Measurements from ENCODE around the gene UNK.
"Not testable (repeated sequence)": the region's sequence is repeated elsewhere in the genome, so short reads cannot be mapped to it uniquely, and the experiment has no call there.

Gene UNK

DNA sequence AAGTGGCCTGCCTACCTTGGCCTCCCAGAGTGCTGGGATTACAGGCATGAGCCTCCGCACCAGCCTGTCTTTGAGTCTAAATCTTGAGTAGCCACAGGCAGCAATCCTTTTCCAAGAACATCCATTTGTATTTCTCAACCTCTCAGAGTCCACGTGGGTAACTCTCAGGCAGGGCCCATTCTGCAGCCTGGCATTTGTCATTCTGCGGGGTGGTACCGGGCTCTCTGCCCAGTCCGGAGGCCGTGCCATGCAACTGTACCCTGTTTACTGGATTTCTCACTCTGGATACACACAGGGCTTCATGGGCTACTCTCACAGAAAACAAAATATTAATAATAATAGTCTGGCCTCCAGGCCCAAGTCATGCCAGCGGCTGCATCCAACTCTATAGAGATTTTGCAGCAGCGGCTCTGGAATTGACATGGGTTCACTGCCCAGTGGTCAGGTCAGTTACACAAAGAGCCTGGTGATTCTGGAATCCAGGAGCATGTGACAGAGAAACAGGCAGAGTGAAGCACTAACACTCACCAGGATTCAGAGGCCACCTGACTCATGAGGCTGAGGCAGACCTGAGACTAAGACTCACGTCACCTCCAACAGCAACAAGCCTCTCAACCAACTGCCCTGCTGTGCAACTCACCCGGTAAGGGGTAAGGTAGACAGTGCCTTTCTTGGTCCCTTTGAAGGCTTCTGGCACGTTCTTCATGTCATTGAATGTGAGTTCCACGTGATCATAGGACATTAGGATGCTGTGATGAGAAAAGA lies 66.5 kb downstream of the UNK start:
- H2BK120ac ChIP-seq (ENCODE audit: low read depth, low read length) = no peak overlapping the region
- H3K4me1 ChIP-seq (ENCODE audit: control insufficient read depth, low read depth, low read length) = peaks cover 3% of the 10 kb centered on the region
- H3K18ac ChIP-seq (ENCODE audit: low read length) = no peak overlapping the region
- H3K23ac ChIP-seq (ENCODE audit: low read length) = no peak overlapping the region
- H3K27ac ChIP-seq (ENCODE audit: low read depth, low read length) = no peak overlapping the region
- no peaks in the 10 kb centered on the region for H3K27me3 ChIP-seq (ENCODE audit: insufficient read depth, low read length, poor library complexity)
- H3K79me2 ChIP-seq (ENCODE audit: control insufficient read depth, insufficient read depth, low read length) = peaks cover 8% of the 10 kb centered on the region
- no peak overlapping the region for H3K4me2 ChIP-seq (ENCODE audit: low read length)
- no CpG with 5 or more reads among the region's 12 CpGs for WGBS (ENCODE audit: extremely low coverage, insufficient coverage, low lambda C conversion rate)
- H3K36me3 ChIP-seq (ENCODE audit: control insufficient read depth, insufficient read depth, low read length) = peaks cover 10% of the 10 kb centered on the region
- H4K5ac ChIP-seq (ENCODE audit: low read length) = no peak overlapping the region
- H3K4ac ChIP-seq (ENCODE audit: low read depth, low read length) = no peak overlapping the region
- H2BK5ac ChIP-seq (ENCODE audit: low read length) = no peak overlapping the region
- DNase-seq = no peak
- H3K79me1 ChIP-seq (ENCODE audit: low read length) = peaks cover 4% of the 10 kb centered on the region
- H3K56ac ChIP-seq (ENCODE audit: low read length) = no peak overlapping the region
- no peak overlapping the region for H2BK15ac ChIP-seq (replicated peaks; ENCODE audit: low read depth)
- H3K9ac ChIP-seq (ENCODE audit: low read length) = no peak overlapping the region
- no peak overlapping the region for H3K4me3 ChIP-seq (ENCODE audit: low read length)
- H4K8ac ChIP-seq (ENCODE audit: low read depth, low read length) = no peak overlapping the region
- H2AK5ac ChIP-seq (ENCODE audit: low read length) = no peak overlapping the region

DNA sequence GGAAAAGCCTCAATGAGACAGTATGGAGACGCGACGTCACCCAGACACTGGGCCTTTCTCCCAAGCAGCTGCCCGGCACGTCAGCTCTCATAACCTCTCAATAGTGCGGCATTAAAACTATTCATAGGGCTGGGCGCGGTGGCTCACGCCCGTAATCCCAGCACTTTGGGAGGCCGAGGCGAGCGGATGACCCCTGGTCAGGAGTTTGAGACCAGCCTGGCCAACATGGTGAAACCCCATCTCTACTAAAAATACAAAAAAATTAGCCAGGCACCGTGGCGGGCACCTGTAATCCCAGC lies 67.0 kb downstream of the UNK start:
- H3K27me3 ChIP-seq (ENCODE audit: insufficient read depth, low read length, poor library complexity); H3K23ac ChIP-seq (ENCODE audit: low read length); H3K79me2 ChIP-seq (ENCODE audit: control insufficient read depth, insufficient read depth, low read length); H2BK120ac ChIP-seq (ENCODE audit: low read depth, low read length); H3K4me3 ChIP-seq (ENCODE audit: low read length); H3K56ac ChIP-seq (ENCODE audit: low read length); H3K27ac ChIP-seq (ENCODE audit: low read depth, low read length); H2BK5ac ChIP-seq (ENCODE audit: low read length); H3K4me1 ChIP-seq (ENCODE audit: control insufficient read depth, low read depth, low read length); H4K5ac ChIP-seq (ENCODE audit: low read length); H2BK15ac ChIP-seq (replicated peaks; ENCODE audit: low read depth); H2AK5ac ChIP-seq (ENCODE audit: low read length); DNase-seq; H3K79me1 ChIP-seq (ENCODE audit: low read length); H3K4ac ChIP-seq (ENCODE audit: low read depth, low read length); H3K4me2 ChIP-seq (ENCODE audit: low read length); H3K18ac ChIP-seq (ENCODE audit: low read length); H3K9ac ChIP-seq (ENCODE audit: low read length); H4K8ac ChIP-seq (ENCODE audit: low read depth, low read length); H3K36me3 ChIP-seq (ENCODE audit: control insufficient read depth, insufficient read depth, low read length): not testable (repeated sequence)
- WGBS (ENCODE audit: extremely low coverage, insufficient coverage, low lambda C conversion rate) = no CpG with 5 or more reads among the region's 15 CpGs

DNA sequence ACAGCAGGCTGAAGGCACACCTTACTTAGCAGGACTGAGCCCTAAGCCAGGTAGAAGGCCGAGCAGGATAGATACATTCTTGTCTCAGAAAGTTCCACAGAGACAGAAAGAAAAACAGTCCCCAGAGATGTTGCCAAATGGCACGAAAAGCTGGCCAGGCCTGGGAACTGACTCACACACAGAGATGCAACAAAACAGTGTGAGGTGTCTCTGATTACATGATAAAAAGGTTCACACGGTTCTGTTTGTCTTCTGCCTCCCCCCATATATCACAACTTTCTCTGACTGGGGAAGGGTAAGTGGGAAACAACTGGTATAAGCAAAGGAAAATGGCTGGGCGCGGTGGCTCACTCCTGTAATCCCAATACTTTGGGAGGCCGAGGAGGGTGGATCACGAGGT lies 68.8 kb downstream of the UNK start:
- H3K4me1 ChIP-seq (ENCODE audit: control insufficient read depth, low read depth, low read length) = peaks cover 3% of the 10 kb centered on the region
- no peak overlapping the region for H3K4me2 ChIP-seq (ENCODE audit: low read length)
- H3K18ac ChIP-seq (ENCODE audit: low read length) = no peak overlapping the region
- no peak overlapping the region for H4K5ac ChIP-seq (ENCODE audit: low read length)
- H3K56ac ChIP-seq (ENCODE audit: low read length) = no peak overlapping the region
- H2BK15ac ChIP-seq (replicated peaks; ENCODE audit: low read depth) = no peak overlapping the region
- H2AK5ac ChIP-seq (ENCODE audit: low read length) = no peak overlapping the region
- H3K36me3 ChIP-seq (ENCODE audit: control insufficient read depth, insufficient read depth, low read length) = peaks cover 4% of the 10 kb centered on the region
- no peak overlapping the region for H2BK120ac ChIP-seq (ENCODE audit: low read depth, low read length)
- no peak overlapping the region for H3K9ac ChIP-seq (ENCODE audit: low read length)
- H2BK5ac ChIP-seq (ENCODE audit: low read length) = no peak overlapping the region
- no peaks in the 10 kb centered on the region for H3K27me3 ChIP-seq (ENCODE audit: insufficient read depth, low read length, poor library complexity)
- H3K79me2 ChIP-seq (ENCODE audit: control insufficient read depth, insufficient read depth, low read length) = peaks cover 8% of the 10 kb centered on the region
- DNase-seq = peak; percentile 76
- no CpG with 5 or more reads among the region's 7 CpGs for WGBS (ENCODE audit: extremely low coverage, insufficient coverage, low lambda C conversion rate)
- H3K27ac ChIP-seq (ENCODE audit: low read depth, low read length) = no peak overlapping the region
- no peak overlapping the region for H3K4ac ChIP-seq (ENCODE audit: low read depth, low read length)
- H4K8ac ChIP-seq (ENCODE audit: low read depth, low read length) = no peak overlapping the region
- H3K23ac ChIP-seq (ENCODE audit: low read length) = no peak overlapping the region
- H3K4me3 ChIP-seq (ENCODE audit: low read length) = no peak overlapping the region
- H3K79me1 ChIP-seq (ENCODE audit: low read length) = peaks cover 4% of the 10 kb centered on the region

DNA sequence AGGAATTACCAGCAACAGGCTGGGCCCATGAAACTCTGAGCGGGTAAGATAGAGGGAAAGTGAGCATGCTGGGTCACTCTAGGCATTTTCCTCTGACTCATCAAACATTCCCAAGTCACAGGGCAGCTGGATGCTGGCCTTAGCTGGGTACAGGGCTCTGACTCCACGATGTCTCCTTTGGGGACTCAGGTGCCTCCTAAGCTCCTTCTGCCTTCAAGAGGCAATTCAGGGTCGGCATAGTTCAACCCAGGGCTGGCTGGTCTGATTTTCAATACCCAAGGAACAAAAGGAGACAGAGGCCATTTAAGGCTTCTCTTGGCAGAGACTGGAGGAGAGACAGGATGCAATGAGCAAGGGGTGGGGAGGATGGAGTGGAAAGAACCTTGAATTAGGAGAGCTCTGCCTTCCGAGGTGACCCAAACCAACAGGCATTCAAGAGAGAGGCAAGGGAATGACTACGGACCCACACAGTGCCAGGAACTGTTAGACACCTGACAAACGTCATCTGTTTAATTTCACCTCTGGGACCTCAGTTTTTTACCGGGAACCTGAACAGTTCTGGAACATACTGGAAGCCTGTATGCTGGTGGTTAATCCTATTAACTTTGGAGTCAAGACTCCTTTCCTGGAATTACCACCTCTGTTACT lies 69.6 kb downstream of the UNK start:
- Histone ChIP-seq H2AK5ac (ENCODE audit: low read length) (peak overlapping the region; percentile 20), H3K18ac (ENCODE audit: low read length) (no peak overlapping the region), H3K4me2 (ENCODE audit: low read length) (peak overlapping the region; percentile 83), H2BK5ac (ENCODE audit: low read length) (no peak overlapping the region), H4K5ac (ENCODE audit: low read length) (no peak overlapping the region), H3K4ac (ENCODE audit: low read depth, low read length) (no peak overlapping the region), H2BK120ac (ENCODE audit: low read depth, low read length) (no peak overlapping the region), H3K9ac (ENCODE audit: low read length) (peak overlapping the region; percentile 73), H3K4me1 (ENCODE audit: control insufficient read depth, low read depth, low read length) (peaks cover 3% of the 10 kb centered on the region), H3K56ac (ENCODE audit: low read length) (peak overlapping the region; percentile 85), H3K27ac (ENCODE audit: low read depth, low read length) (peak overlapping the region; percentile 26), H3K27me3 (ENCODE audit: insufficient read depth, low read length, poor library complexity) (no peaks in the 10 kb centered on the region), H3K23ac (ENCODE audit: low read length) (no peak overlapping the region), H4K8ac (ENCODE audit: low read depth, low read length) (no peak overlapping the region), H2BK15ac (replicated peaks; ENCODE audit: low read depth) (no peak overlapping the region), H3K79me1 (ENCODE audit: low read length) (peaks cover 4% of the 10 kb centered on the region), H3K4me3 (ENCODE audit: low read length) (peak overlapping the region; percentile 34), H3K79me2 (ENCODE audit: control insufficient read depth, insufficient read depth, low read length) (peaks cover 8% of the 10 kb centered on the region), H3K36me3 (ENCODE audit: control insufficient read depth, insufficient read depth, low read length) (peaks cover 4% of the 10 kb centered on the region)
- DNase-seq = peak; percentile 84
- no CpG with 5 or more reads among the region's 7 CpGs for WGBS (ENCODE audit: extremely low coverage, insufficient coverage, low lambda C conversion rate)

DNA sequence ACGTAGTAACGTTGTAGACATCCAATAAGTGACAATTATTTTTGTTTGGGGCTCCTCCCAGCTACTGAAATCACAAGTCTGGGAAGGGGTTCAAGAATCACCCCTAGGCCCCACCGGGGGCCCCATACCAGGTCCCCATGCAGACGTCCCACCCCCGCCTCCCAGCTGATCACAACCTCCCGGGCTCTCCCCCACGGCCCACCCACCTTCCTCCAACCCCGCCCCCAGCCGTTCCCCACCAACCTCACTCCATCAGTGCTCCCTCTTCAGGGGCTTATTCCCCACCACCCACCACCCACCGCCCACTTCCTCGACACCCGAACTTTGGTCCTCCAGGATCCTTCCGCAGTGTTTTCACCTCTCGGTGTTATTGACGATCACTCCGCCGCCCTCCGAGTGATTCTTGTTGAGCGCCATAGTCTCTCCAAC lies 70.3 kb downstream of the UNK start:
- Histone ChIP-seq H4K5ac (ENCODE audit: low read length) (no peak overlapping the region), H3K23ac (ENCODE audit: low read length) (no peak overlapping the region), H3K27ac (ENCODE audit: low read depth, low read length) (peak overlapping the region; percentile 26), H3K4me2 (ENCODE audit: low read length) (peak overlapping the region; percentile 83), H2BK5ac (ENCODE audit: low read length) (no peak overlapping the region), H3K4me1 (ENCODE audit: control insufficient read depth, low read depth, low read length) (peaks cover 3% of the 10 kb centered on the region), H2AK5ac (ENCODE audit: low read length) (no peak overlapping the region), H3K27me3 (ENCODE audit: insufficient read depth, low read length, poor library complexity) (no peaks in the 10 kb centered on the region), H2BK15ac (replicated peaks; ENCODE audit: low read depth) (no peak overlapping the region), H3K4me3 (ENCODE audit: low read length) (peak overlapping the region; percentile 34), H4K8ac (ENCODE audit: low read depth, low read length) (peak overlapping the region; percentile 58), H3K79me1 (ENCODE audit: low read length) (peaks cover 4% of the 10 kb centered on the region), H3K36me3 (ENCODE audit: control insufficient read depth, insufficient read depth, low read length) (peaks cover 2% of the 10 kb centered on the region), H3K79me2 (ENCODE audit: control insufficient read depth, insufficient read depth, low read length) (peaks cover 8% of the 10 kb centered on the region), H3K18ac (ENCODE audit: low read length) (peak overlapping the region; percentile 71), H3K9ac (ENCODE audit: low read length) (peak overlapping the region; percentile 73), H3K4ac (ENCODE audit: low read depth, low read length) (peak overlapping the region; percentile 43), H2BK120ac (ENCODE audit: low read depth, low read length) (no peak overlapping the region), H3K56ac (ENCODE audit: low read length) (peak overlapping the region; percentile 85)
- no peak for DNase-seq
- WGBS (ENCODE audit: extremely low coverage, insufficient coverage, low lambda C conversion rate) = no CpG with 5 or more reads among the region's 19 CpGs

All from mesendoderm (in vitro differentiated cells).